WTC11 (cell line): ENCODE results near the gene SOX8.

ENCODE experiments used
- TF ChIP-seq, protein P1 (sequence below): fragments of 250-450 bp; sonication (Bioruptor Pico); IDR thresholded peaks from 2 replicates; pipeline ENCODE4 v1.9.0; 2021; ENCODE audit warnings: mild to moderate bottlenecking
- TF ChIP-seq, protein P2 (sequence below): fragments of 200-600 bp; IDR thresholded peaks from 2 replicates; pipeline ENCODE4 v1.8.0; 2022; ENCODE audit warnings: antibody characterized with exemption

GRCh38 chr16:996681-997080 is 15.1 kb downstream of the SOX8 start:
- TF ChIP-seq, protein P1, sequence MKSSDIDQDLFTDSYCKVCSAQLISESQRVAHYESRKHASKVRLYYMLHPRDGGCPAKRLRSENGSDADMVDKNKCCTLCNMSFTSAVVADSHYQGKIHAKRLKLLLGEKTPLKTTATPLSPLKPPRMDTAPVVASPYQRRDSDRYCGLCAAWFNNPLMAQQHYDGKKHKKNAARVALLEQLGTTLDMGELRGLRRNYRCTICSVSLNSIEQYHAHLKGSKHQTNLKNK (CRISPR knock-in tag), result no peak
- TF ChIP-seq, protein P2, sequence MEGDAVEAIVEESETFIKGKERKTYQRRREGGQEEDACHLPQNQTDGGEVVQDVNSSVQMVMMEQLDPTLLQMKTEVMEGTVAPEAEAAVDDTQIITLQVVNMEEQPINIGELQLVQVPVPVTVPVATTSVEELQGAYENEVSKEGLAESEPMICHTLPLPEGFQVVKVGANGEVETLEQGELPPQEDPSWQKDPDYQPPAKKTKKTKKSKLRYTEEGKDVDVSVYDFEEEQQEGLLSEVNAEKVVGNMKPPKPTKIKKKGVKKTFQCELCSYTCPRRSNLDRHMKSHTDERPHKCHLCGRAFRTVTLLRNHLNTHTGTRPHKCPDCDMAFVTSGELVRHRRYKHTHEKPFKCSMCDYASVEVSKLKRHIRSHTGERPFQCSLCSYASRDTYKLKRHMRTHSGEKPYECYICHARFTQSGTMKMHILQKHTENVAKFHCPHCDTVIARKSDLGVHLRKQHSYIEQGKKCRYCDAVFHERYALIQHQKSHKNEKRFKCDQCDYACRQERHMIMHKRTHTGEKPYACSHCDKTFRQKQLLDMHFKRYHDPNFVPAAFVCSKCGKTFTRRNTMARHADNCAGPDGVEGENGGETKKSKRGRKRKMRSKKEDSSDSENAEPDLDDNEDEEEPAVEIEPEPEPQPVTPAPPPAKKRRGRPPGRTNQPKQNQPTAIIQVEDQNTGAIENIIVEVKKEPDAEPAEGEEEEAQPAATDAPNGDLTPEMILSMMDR, result no peak
